HG02571 (cell line): ENCODE data around the gene GPX7.

ENCODE experiments used
- ATAC-seq: cut with Tn5 transposase; IDR thresholded peaks from one replicate; pipeline ENCODE4 v1.9.1; 2021; ENCODE audit warnings: mild to moderate bottlenecking, moderate library complexity; ENCODE audit not compliant: unreplicated experiment

GPX7 gene

DNA sequence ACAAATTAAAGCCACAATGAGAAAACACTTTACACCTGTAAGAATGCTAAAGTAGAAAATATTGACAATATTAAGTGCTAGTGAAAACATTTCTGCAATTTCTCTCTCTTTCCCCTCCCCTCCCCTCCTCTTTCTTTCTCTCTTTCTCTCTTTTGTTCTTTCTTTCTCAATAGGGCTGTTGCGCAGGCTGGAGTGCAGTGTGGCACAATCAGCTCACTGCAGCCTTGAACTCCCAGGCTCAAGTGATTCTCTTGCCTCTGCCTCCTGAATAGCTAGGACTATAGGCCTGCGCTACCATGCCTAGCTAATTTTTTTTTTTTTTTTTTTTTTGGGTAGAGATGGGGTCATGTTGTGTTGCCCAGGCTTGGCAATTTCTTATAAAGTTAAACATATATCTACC is 24.9 kb downstream of the GPX7 start:
- no peak for ATAC-seq

DNA sequence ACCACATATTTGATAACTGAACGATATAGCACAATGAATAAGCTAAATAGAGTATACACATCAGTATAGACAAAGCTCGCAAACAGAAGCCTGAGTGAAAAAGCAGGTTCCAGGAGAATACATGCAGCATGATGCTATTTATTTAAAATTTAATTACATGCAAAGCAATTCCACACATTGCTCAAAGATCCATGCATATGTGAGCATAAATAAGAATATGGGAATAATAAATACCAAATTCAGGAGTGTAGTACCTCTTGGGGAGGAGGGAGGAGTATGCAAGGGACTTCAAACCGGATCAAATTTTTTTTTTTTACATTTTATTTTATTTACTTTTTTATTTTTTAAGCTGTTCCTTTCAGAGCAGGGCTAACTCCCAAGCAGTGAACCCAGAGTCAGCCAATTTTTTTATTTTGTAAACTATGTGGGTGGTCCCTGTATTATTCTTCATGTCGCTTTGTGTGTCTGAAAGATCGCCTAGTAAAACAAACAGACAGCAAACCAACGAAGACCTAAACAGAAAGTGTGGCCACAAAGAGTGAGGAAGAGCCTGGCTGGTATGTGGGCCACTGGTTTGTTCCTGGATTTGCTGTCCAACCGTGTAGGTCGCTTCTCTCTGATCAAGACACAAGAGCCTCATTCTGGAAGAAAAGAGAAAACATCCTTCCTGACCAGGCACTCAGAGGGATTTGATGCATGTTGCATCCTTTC is 26.6 kb downstream of the GPX7 start:
- ATAC-seq, result no peak

DNA sequence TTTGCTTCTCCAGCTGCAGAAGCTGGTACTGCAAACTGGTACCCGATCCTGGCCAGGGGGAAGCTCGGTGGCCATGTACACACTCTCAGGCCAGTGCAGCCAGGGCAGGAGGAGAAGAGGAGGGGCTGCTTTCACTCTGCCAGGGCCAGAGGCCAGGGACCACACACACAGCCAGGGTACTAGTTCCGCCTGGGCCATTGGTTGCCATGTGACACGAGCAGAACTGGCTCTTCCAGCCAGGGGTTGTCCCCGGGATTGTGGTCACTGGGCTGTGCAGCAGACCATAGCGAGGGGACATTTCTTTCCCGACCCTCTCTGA is 27.1 kb downstream of the GPX7 start:
- no peak for ATAC-seq

DNA sequence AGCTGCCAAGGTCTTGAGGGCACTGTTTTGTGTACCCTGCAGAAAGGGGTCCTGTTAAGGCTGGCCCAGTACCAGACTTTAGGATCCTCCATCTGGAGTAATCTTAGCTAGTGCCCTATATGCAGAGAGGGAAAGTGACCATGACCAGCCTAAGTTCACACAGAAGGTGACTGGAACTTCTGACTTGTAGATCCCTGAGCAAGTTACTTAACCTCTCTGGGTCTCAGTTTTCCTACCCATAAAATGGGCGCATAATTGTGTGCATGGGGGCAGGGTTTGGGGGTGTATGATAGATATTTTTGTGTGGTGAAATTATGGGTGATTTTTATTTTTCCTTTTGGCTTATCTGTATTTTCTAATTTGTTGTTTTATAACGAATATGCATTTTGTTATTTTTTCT is 27.5 kb downstream of the GPX7 start:
- ATAC-seq, result no peak

DNA sequence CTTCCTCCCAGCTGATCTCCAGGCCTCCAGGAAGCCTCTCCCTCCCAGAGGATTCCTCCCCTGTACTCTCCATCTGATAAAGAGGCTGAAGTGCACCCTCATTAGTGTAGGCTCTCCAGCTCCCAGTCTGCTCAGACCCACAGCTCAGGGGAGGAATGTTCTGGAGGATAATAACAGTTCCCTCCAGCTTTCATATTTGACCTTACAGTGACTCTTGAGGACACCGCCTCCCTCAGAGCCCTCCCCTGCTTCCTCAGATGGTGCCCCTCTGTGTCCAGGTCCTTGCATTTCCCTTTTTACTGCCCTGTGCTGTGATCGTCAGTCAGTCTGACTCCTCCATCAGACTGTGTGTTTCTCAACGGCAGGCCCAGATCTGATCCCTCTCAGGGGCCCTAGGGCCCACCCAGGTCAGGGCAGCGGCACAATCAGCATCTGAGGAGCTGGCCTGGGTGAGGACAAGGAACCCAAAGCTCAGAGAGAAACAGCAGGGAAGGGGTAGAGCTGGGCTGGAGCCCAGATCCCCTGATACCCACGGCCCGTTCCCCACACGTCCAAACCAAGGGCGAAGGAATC is 29.7 kb downstream of the GPX7 start:
- no peak for ATAC-seq

DNA sequence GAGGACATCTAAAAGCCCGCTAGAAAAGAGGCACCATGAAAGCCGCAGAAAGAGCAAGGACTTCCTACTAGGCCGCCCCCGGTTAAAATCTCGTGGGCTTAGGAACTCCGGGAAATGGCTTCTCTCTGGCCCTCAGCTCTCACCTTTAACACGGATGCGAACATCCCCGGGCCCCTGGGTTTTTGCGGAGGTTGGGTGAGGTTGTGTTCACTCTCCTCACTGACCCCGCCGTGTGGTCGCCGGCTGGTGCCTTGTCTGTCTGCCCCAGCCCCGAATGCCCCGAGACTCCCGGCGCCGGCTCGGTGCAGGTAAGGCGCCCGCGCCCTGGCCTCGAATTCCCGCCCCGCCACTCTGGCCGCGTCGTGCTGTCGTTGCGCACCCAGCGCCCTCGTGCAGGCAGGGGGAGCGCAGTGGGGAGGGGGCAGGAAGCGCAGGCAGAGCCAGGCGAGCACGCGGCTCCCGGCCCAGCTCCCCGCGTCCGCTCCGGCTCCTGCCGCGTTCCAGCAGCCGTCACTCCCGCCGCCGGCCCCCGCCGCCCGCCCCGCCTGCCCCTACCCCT is 30.6 kb downstream of the GPX7 start, which contains the start of gene SHISAL2A:
Gene SHISAL2A, plus strand, starts transcription at position 437 of the 559 bp plus-strand sequence. CDS start 326 bp downstream, outside the sequence.
- ATAC-seq, result no peak

DNA sequence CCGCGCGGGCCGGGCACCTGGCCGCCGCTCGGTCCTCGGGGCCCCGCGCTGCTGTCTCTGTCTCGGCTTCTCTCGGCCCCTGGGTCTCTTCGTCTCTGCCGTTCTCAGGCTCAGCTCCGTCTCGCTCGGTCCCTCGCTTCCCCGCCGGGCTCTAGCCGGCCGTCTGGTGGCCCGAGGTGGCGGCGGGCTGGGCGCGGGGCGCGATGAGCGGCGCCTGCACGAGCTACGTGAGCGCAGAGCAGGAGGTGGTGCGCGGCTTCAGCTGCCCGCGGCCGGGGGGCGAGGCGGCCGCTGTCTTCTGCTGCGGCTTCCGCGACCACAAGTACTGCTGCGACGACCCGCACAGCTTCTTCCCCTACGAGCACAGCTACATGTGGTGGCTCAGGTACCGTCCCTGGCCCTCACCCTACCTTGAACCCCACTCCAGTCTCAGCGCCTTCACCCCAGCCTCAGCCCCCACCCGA is 31.2 kb downstream of the GPX7 start:
- ATAC-seq, result no peak

DNA sequence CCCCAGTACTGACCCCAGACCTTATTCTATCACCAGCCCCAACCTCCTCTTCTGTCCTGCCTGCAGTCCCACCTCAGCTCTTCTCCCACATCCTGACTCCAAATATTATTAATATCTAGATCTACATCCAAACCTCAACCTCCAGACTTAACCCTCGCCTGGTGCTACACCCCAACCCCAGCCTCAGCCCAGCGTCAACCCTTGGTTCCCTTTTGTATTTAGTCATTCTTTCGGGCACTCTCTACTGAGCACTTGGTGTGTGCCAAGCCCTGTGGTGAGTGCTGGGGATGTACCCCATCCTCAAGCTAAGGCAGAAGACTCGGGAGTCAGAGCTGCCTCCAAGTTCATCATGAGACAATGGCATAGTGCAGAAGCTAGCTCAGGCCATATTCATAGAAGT is 31.9 kb downstream of the GPX7 start:
- no peak for ATAC-seq

DNA sequence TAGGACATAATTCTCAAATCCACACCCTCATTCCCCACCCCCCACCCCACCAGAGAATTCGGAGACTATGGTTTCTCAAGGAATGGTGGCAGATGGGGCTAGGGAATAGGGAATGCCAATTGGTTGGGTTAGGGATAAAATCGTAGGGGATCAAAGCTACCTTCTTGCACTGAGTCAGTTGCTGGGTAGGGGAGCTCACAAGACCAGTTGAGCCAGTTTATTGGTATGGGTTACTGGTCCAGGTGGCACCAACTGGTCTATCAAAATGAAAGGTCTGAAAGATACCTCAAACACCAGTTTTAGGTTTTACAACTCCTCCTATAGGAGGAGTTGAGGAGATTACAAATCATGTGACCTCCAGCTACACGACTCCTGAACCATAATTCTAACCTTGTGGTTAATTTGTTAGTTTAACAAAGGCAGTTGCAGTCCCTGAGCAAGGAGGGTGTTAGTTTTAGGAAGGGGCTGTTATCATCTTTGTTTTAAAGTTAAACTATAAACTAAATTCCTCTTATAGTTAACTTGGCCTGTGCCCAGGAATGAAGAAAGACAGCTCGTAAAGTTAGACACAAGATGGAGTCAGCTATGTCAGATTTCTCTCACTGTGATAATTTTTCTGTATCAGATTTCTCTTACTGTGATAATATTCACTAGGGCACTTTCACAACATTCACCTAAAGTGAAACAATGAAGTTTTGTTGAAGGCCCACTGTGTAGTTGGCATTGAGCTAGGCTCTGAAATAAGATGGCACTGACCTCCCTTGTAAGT is 33.3 kb downstream of the GPX7 start:
- no peak for ATAC-seq

DNA sequence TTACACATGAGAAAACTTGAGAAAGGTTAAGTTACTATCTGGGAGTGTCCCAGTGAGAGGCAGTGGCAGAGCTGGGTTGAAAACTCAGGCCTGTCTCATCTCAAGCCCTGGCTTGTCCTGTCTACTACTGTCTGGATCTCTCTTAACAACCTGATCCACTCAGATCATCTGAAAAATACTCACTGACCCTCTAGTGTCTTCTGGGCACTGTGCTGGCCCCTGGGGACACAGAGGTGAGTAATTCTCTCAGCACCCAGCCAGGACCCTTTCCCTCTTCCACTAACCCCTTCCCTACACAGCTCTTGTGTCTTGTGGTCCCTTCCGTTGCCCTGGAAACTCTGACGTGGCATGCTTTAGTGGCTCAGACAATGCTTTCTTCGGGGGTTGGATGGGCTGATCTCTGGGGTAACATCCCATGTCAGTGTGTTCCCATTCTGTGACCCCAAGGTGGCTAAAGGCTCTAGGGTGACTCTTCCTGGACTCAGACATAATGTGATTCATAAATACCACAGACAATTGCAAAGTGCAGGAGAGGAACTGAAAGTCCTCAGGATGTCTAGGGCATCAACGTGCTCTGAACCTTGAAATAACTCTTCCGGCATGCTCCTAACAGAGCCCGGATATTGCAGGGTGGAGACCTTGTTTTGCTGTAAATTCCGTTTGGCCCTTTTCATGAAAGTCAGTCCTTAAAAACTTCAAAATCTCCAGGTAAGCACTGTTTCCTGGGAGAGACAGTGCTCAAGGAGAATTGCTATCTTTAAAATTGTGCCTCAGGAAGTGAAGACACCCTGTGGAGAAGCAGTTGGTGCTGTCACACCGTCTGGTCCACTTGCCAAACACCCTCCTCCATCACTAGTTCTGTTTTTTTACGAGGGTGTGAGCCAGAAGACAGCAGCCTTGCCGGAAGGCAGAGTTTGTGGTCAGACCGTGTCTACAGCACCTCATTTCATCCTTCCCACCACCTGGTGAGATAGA is 34.8 kb downstream of the GPX7 start:
- ATAC-seq, result peak; percentile 51

DNA sequence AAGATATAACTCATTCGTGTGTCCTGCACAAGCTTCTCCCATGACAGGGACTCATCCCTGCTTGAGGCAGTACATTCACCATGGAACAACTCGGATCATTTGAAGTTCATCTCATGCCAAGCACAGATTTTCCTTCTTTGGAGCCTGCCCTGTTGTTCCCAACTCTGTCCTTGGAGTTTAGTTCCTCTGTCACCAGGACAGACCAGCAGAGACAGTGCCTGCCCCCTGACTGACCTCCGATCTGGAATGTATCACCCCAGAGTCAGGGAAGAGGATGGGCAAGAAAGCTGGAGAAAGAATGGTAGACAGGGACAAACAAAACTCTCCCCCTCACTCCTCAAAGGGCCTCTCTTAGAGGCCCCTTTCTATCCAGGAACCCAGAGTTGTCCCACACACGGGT is 35.8 kb downstream of the GPX7 start:
- ATAC-seq, result no peak

DNA sequence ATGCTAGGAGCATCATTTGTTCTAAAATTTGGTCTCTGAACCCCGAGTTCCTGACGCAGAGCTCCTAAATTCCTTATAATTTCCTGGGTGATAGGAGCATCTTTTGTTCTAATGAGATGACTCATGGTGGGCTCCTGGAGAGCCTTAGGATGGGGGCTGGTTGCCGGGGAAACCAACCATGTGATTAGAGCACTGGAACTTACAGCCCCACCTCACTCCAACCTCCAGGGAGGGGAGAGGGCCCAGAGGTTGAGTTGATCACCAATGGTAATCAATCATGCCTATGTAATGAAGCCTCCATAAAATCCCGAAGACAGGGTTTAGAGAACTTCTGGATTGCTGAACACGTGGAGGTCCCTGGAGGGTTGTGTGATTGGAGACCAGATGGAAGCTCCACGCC is 38.5 kb downstream of the GPX7 start:
- ATAC-seq, result no peak

DNA sequence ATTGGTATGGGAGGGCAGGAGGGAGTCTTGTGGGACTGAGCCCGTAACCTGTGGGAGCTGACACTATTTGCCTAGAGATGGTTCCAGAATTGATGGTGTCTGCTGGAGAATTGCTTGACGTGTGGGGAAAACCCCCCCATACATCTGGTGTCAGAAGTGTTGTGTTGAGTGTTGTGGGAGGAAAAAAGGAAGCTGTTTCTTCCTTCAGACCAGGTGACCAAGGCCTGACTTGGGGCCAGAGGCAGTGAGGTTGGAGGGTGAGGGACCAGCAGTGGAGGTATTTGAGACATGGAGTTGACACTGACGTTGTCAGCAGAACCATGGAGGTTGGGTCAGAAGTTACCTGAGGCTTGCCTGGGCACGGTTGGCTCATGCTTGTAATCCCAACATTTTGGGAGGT is 39.1 kb downstream of the GPX7 start:
- ATAC-seq, result no peak

DNA sequence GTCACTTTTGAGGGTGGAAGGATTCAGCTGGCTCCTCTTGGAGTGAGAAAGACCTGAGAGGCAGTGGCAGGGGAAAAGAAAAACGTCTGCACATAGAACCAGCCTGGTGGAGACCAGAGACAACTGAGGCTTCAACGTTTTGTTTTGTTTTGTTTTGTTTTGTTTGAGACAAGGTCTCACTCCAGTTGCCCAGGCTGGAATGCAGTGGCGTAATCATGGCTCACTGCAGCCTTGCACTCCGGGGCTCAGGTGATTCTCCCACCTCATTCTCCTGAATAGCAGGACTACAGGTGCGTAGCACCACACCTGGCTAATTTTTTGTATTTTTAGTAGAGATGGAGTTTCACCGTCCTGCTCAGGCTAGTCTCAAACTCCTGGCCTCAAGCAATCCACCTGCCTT is 43.1 kb downstream of the GPX7 start:
- no peak for ATAC-seq

DNA sequence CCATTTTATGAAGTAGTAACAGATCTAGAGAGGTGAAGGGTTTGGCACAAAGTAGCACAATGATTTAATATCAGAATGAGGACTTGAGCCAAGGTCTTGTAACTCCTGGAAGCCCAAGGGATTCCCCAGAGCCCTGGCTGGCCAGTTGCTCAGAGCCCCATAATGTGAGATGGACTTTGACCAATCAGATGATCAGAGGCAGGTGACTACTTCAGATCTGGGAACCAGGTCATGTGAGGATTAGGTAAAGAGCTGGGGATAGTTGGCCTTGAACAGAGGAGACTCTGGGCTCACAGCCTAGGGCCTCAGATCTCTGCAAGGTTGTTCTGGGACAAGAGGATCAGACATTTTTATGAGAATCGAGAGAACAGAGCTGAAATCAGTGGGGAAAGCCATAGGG is 49.7 kb downstream of the GPX7 start:
- ATAC-seq, result no peak

DNA sequence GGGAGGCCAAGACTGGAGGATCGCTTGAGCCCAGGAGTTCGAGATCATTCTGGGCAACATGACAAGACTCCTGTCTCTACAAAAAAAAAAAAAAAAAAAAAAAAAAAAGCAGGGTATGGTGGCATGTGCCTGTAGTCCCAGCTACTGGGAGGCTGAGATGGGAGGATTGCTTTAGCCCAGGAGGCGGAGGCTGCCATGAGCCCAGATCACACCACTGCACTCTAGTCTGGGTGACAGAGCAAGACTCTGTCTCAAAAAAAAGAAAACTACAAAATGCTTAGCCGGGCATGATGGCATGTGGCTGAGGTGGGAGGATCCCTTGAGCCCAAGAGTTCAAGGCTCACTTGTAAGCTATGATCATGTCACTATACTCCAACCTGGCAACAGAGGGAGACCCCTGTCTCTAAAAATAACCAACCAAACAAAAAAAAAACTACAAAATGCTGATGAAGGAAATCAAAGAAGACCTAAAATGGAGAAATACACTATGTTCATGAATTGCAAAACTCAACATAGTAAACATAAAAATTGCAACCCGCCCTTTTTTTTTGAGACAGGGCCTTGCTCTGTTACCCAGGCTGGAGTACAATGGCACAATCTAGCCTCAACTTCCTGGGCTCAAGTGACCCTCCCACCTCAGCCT is 51.2 kb downstream of the GPX7 start:
- no peak for ATAC-seq

DNA sequence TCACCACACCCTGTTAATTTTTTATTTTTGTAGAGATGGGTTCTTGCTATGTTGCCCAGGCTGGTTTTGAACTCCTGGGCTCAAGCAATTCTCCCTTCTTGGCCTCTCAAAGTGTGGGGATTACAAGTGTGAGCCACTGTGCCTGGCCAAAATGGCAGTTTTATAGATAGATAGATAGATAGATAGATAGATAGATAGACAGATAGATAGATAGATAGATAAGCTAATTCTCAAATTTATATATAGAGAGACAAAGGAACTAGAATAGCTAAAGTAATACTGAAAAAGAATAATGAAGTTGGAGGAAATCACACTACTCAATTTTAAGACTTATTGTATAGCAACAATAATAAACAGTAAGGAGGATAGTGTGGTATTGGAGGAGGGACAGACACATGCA is 51.9 kb downstream of the GPX7 start:
- no peak for ATAC-seq

DNA sequence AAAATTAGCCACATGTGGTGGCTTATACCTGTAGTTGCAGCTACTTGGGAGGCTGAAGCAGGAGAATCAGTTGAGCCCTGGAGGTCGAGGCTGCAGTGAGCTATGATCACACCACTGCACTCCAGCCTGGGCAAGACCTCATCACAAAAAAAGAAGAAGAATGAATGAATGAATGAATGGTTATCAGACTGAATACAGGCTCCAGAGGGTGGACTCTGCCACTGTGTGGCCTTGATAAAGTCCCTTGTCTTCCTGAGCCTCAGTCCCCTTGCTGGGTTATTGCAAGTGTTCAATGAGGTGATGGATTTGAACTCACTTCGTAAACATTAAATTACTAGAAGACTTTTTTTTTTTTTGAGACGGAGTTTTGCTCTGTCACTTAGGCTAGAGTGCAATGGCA is 55.5 kb downstream of the GPX7 start:
- ATAC-seq, result no peak
